Prostate gland (tissue), 2 donors: ENCODE results near the gene HMG20B.

Source experiments
- CTCF ChIP-seq, 4 experiments: fragments of 200-600 bp in 2 of 4; fragments of 450-650 bp in 2 of 4; sonication (generic) in 2 of 4; IDR thresholded peaks; 1 replicate in 3 of 4; 2 replicates in 1 of 4; pipeline ENCODE4 v1.5.1; 2016 to 2019; ENCODE audit warnings: antibody characterized with exemption in 4 of 4, mild to moderate bottlenecking in 2 of 4, moderate library complexity in 2 of 4
- POLR2AphosphoS5 ChIP-seq: sonication (generic); formaldehyde crosslinking; IDR thresholded peaks from one replicate; pipeline ENCODE4 v1.6.1; 2017; ENCODE audit warnings: antibody characterized with exemption

GRCh38 chr19:3547301-3547731, 25.4 kb upstream of the HMG20B start:
- TF ChIP-seq CTCF (IDR thresholded peaks at IDR 0.05) (peak in 3 of 4 experiments; percentile 11 to 30 (median 15)), POLR2AphosphoS5 (no peak)
